ENCODE measurements around the gene STX1A. TPM values are rescaled to one million over a fixed set of nuclear protein-coding genes. Genes with fewer than 3 reads are reported as not detected.

The STX1A gene
- polyA plus RNA-seq, 1 experiment: 12.2 TPM

DNA sequence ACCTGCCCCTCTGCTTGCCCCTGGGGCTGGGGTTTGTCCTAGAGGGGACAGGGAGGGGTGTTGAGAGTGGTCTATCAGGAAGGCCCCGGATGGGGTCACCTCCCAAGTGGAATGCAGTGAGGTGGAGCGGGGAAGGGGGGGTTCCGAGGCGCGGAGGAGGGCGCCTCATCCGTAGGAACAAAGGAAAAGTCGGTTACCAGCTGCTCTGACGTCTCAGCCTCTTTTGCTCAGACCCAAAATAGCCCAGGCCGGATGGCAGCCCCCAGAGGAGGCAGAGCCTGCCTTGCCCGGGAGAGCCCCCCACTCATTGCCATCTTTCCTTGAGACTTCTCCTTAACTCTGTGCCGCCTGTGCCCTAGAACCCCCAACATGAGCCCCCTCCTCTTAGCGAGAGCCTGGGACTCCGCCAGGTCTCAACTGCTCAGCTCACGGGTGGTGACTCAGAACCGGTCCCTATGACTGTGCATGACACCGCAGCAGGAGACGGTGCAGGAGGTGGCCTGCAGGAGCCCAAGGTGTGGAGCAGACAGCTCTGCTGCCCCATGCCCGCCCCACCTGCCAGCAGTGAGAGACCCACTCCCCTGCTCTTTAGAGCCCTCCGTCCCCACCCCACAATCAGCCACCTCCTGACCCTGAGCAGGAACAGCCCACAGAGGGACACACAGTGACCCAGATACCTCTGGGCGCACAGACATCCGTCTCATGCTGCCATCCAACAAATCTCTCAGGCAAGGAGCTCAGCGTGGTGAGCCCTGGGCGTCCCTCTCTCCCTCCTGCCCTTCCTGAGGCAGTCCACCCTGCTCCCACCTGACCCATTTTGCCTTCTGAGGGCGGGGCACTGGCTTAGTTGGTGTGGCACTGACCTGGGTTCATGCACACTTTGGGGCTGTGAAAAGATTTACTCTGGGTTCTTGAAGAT is 13.1 kb downstream of the STX1A start:
- no peak for DNase-seq (ENCODE audit: low read depth)
- Histone ChIP-seq H3K27me3 (ENCODE audit: control insufficient read depth, insufficient read depth, low read length) (no peaks in the 10 kb centered on the region), H3K4me3 (ENCODE audit: low read depth, low read length) (no peak overlapping the region), H3K36me3 (ENCODE audit: control insufficient read depth, insufficient read depth, low read length) (peaks cover 20% of the 10 kb centered on the region)
- ChIA-PET CTCF (interaction anchor here (0.6 to 1.8 kb wide), 8 partner anchors 10 to 99 kb away, joined by 3 to 7 read pairs (median 3); partner anchors contain the start of gene VPS37D), POLR2A (no interaction called here)
- TF ChIP-seq CTCF (IDR thresholded peaks at IDR 0.05; ENCODE audit: insufficient read depth, low read depth, low read length): no peak

DNA sequence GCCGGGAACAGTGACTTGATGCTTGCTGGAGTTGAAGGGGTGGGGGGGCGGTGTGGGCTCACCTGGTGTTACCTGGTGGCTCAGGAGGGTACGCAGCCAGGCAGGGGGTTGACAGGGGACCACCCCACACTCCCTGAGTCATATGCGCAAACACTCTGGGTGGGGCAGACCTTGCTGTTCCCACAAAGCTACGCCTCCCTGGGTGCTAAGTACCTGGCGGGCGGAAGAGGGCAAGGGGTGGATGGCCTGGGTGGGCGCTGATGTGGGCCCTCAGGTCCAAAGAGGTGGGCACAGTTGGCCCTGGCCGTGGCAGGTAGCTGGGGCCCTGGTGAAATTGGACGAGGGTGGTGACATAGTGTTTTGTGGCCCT is 13.9 kb downstream of the STX1A start:
- POLR2A ChIA-PET: no interaction called here
- Histone ChIP-seq H3K4me3 (ENCODE audit: low read depth, low read length) (no peak overlapping the region), H3K27me3 (ENCODE audit: control insufficient read depth, insufficient read depth, low read length) (no peaks in the 10 kb centered on the region), H3K36me3 (ENCODE audit: control insufficient read depth, insufficient read depth, low read length) (peaks cover 20% of the 10 kb centered on the region)
- no peak for DNase-seq (ENCODE audit: low read depth)
- TF ChIP-seq CTCF (IDR thresholded peaks at IDR 0.05; ENCODE audit: insufficient read depth, low read depth, low read length): no peak
- CTCF ChIA-PET: interaction anchor here (0.6 to 1.8 kb wide), 6 partner anchors 9 to 98 kb away, joined by 3 to 7 read pairs (median 3); no protein-coding TSS in a partner anchor

GRCh38 chr7:73704640-73705550 is 14.6 kb downstream of the STX1A start:
- Histone ChIP-seq H3K4me3 (ENCODE audit: low read depth, low read length) (no peak overlapping the region), H3K36me3 (ENCODE audit: control insufficient read depth, insufficient read depth, low read length) (peaks cover 21% of the 10 kb centered on the region), H3K27me3 (ENCODE audit: control insufficient read depth, insufficient read depth, low read length) (no peaks in the 10 kb centered on the region)
- no peak for TF ChIP-seq CTCF (IDR thresholded peaks at IDR 0.05; ENCODE audit: insufficient read depth, low read depth, low read length)
- ChIA-PET POLR2A (interaction anchor here (0.6 kb wide), 1 partner anchor 58 kb away, joined by 3 read pairs; no protein-coding TSS in a partner anchor), CTCF (interaction anchor here (0.7 to 0.9 kb wide), 3 partner anchors 10 to 30 kb away, joined by 3 to 5 read pairs (median 3); no protein-coding TSS in a partner anchor)
- no peak for DNase-seq (ENCODE audit: low read depth)

- ChIA-PET POLR2A (interaction anchor here (0.6 kb wide), 1 partner anchor 57 kb away, joined by 3 read pairs; no protein-coding TSS in a partner anchor), CTCF (interaction anchor here (0.7 to 1.2 kb wide), 3 partner anchors 9 to 97 kb away, joined by 3 to 5 read pairs (median 5); no protein-coding TSS in a partner anchor)
- DNase-seq (ENCODE audit: low read depth): no peak
- TF ChIP-seq CTCF (IDR thresholded peaks at IDR 0.05; ENCODE audit: insufficient read depth, low read depth, low read length): no peak
- H3K27me3 ChIP-seq (ENCODE audit: control insufficient read depth, insufficient read depth, low read length): no peaks in the 10 kb centered on the region
- H3K4me3 ChIP-seq (ENCODE audit: low read depth, low read length): no peak overlapping the region
- H3K36me3 ChIP-seq (ENCODE audit: control insufficient read depth, insufficient read depth, low read length): peaks cover 26% of the 10 kb centered on the region
Measured at GRCh38 chr7:73703757-73704639, 15.5 kb downstream of the STX1A start.

Data from BJ (cell line).